ENCODE results near the gene PLK2. TPM values are rescaled to one million over a fixed set of nuclear protein-coding genes. Genes with fewer than 3 reads are reported as not detected.

PLK2 gene
- total RNA-seq = 4.6 and 8.2 TPM in 2 replicates

DNA sequence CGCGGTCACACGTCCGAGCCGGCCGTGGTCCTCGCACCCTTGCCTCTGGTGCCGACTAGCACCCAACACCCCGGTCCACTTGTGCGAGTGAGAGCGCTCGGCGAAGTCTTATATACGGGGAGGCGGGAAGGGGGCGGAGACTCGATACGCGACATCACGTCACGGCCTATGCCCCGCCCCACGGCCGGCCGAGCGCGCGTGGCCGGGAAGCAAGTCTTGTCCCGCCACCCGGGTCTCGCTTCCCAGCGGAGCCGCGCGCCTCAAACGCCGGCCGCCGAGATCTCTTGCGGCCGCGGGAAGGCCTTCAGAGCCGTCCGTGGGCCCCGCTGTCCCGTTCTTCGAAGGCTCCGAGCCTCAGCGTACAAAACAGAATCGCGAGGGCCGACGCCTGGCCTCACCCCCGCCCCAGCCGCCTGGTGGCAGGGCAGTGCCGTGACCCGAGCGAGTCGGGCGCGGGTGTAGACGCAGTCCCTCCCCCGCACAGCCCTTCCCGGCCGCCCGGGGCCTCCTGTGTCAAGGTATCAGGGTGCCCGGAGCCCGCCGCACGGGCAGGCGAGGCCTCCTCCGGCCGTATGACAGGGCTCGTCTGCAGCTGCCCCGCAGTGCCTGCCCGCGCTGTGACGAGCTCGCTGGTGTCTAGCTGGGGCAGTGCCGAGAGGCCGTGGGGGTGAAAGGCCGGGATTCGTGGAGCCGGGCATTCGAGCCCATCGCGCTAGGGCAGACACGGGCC, at the start of gene PLK2:
PLK2 (minus strand) TSS at position 85 of the 730 bp plus-strand sequence. CDS start 127 bp downstream, outside the sequence.
- intact Hi-C loops (cut with micrococcal nuclease) = loop anchor here (1.0 to 5.0 kb wide), 11 partner anchors 148 to 1559 kb away; partner anchors contain the start of genes MIER3 and SETD9

DNA sequence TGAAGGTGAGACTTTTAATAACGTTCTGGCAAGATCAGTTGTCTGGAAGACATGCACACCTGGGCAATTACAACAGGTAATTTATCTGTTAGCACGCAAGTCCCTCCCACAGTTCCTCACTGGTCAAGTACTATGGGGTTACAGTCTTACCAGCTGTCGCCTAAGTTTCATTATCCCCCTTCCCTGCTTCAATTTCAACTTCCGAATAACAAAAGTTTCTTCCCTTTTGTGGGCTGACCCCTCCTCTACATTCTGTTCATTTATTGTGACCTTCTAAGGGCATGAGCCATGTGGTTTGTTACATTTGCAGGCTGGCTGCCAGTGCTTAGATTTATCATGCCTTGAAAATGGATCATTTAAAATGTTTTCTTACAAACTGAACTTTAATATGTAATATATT, 47.8 kb upstream of the PLK2 start:
- intact Hi-C loops (cut with micrococcal nuclease) = no loop called here

DNA sequence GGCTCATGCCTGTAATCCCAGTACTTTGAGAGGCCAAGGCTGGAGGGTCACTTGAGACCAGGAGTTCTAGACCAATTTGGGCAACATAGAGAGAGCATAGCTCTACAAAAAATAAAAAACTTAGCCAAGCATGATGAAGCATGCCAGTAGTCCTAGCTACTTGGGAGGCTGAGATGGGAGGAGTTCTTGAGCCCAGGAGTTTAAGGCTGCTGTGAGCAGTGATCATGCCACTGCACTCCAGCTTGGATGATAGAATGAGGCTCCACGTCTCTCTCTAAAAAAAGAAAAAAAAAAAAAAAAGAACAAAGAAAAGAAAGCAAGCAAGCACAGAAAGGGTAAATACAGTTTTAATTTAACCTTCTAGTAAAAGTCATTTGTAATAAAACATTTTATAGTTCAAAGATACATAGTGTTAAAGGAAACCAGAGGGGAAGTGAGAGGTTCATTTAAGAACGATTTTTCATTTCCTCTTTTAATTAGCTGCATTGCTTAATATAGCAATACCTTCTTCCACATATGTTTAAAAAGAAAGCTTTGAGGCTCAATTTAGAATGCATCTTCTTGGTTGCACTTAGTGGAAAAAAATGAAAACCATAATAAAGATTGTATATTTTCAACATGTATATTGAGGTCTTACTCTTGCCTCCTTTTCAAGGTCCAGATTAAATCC, 46.2 kb upstream of the PLK2 start:
- intact Hi-C loops (cut with micrococcal nuclease) = no loop called here

DNA sequence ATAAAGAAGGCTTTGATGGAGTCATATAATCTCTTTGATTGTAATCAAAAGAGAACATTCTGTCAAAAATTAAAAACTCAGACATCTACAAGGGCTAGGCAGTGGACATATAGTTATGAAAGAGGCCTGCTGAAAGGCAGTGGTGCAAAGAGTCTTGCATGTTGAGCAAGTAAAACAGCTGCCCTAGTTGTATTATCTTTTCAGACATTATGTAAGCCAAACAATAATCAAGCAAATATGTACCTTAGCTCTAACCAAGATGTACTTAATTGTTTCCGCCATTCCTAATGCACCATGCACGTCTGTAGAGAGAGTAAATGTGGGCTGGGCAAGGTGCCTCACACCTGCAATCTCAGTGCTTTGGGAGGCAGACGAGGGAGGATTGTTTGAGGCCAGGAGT, 45.6 kb upstream of the PLK2 start:
- intact Hi-C loops (cut with micrococcal nuclease) = no loop called here

DNA sequence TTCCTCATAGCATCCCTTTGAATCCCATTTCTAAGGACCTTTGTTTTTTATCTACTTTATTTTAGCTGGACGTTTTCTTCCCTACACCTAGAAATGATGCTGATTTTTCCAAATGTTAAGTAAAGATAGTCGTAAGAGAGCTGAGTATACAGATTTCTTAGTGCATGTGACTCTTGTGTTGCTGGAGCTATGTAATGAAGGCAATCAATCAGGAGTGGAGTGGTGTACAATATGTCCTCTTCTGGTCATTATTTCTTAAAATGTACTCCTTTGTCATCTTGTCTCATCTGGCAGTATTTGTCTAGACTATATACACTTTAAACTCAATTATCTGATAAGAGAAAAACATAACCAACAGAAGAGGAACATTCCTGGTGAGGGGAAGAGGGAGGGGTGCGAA, 44.9 kb upstream of the PLK2 start:
- intact Hi-C loops (cut with micrococcal nuclease) = loop anchor here (5.0 kb wide), 2 partner anchors 87 to 348 kb away; no protein-coding TSS in a partner anchor

DNA sequence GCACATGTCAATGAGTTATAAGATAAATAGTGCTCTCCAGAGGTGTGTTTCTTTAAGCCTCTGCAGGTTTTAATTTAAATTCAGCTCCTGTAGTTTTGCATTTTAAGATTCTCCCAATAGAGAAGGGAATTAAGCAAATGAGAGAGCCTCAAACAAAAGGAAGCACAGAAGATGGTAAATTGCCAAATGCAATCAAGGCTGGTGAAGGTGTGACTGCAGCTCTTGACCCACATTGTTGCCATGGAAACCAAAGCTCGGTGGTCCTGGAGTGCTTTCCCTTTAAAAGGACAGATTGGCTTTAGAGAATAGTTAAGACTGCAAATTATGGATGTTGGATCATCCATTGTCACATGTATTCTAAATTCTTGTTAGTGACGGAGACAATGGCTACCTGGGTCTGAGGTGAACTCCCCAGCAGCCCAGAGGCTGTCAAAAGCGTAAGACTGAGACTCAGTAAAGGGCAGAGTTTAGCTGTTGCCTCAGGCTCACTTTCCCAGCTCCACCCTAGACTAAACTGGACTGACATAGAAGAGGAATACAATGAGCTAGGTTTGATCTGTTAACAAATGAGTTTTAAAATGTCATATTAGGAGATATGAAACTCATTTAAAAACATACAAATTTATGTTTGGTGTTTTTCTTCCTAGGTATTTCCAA, 43.6 kb upstream of the PLK2 start:
- intact Hi-C loops (cut with micrococcal nuclease) = loop anchor here (5.0 kb wide), 2 partner anchors 86 to 349 kb away; no protein-coding TSS in a partner anchor

DNA sequence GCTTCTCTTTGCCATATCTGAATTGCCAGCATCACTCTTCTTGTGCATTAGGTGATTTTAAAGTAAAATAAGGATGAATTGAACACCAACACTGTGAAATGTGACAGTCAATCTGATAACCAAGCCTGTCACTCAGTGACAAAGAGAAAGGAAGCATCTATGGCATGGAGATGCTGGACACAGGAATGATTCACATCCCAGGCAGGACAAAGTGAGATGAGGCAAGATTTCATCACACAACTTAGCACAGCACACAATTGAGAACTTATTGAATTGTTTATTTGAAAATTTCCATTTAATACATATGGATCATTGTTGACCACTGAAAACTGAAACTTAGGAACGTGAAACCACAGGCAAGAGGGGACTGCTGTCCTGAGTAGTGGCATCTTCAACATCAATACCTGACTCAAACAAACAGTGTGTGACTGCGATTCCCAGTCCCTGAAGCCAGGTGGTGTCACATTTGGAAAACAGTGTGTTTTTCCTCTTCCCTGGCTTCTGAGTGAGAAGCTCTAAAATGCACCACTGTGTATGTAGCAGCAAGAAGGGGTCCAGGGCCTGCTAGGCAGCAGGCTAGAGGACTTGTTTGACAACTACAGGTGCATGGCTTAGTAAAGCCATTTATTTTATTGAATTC, 42.0 kb upstream of the PLK2 start:
- intact Hi-C loops (cut with micrococcal nuclease) = loop anchor here (5.0 kb wide), 2 partner anchors 85 to 350 kb away; no protein-coding TSS in a partner anchor

DNA sequence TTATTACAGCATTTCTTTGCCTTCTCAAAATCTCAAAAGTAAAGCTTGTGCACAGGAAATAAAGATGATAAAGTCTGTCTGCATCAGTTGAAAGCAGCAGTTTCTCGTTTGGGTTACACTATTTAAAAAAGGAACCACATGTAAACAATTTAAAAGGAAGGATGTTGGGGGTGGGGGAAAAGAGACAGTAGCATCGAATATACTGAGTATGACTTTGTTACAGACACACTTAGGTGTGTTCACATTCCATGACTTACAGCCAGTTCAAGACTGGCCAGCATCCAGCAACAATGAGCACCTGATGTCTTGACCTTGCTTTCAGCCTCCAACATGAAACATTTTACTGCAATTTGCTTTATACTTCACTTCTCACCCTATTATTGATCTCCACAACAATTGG, 40.1 kb upstream of the PLK2 start:
- intact Hi-C loops (cut with micrococcal nuclease) = loop anchor here (5.0 kb wide), 2 partner anchors 83 to 352 kb away; no protein-coding TSS in a partner anchor

DNA sequence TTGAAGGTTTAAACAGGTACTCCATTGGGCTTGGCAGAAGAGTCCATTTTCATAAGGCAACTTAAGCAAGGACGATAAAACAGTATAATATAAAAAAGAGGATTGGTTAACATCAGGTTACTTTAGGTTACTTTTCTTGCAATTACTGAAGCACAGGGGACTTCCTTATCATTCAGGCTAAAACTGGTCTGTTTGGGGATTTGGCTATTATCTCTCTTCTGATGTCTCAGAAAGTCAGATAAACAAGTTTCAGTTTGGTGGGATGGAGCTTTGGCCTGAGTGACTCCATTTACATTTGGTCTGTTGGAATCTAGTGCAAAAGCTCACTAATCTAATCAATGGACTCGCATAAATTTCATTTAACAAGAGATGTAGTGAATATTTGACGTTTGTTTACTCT, 39.3 kb upstream of the PLK2 start:
- intact Hi-C loops (cut with micrococcal nuclease) = no loop called here

DNA sequence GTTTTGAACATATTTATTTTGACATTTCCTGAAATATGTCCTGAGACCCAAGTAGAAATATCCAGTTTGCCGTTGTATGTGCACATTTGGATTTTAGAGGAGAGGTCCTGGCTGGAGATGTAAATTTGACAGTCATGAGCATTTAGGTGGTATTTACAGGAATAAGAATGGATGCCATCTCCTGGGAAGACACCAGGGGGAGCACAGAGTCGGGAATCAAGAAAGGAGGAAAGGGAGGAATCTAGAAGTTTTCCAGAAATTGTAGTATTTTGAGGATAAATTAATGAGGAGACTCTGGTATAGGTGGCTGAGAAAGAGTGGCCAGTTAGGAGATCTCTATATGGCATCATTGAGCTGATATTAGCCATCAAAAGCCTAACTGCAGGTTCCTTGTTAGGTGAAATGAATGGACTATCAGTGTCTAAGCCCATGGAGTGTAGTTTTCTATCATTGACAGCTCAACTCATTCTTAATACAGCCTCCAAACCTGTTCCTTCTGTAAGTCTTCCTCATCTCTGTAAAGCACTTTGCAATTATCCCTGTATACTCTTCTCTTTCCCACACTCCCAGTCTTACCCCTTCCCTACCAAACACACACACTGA, 38.6 kb upstream of the PLK2 start:
- intact Hi-C loops (cut with micrococcal nuclease) = no loop called here

DNA sequence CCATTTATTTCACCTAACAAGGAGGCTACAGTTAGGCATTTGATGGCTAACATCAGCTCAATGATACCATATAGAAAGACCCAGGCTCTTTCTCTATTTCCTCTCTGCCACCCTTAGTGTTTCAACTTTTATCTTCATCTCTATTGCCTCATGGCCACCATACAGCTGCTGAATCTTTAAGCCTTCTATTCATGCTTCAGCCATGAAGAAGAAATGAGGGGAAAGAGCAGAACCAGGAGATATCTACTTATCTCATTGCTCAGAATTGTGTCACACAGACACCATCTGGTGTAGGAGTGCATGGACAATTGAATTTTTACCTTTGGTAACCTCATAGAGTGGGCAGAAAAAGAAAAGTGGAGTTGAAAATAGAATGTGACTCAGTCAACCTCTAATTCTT, 38.0 kb upstream of the PLK2 start:
- intact Hi-C loops (cut with micrococcal nuclease) = no loop called here

DNA sequence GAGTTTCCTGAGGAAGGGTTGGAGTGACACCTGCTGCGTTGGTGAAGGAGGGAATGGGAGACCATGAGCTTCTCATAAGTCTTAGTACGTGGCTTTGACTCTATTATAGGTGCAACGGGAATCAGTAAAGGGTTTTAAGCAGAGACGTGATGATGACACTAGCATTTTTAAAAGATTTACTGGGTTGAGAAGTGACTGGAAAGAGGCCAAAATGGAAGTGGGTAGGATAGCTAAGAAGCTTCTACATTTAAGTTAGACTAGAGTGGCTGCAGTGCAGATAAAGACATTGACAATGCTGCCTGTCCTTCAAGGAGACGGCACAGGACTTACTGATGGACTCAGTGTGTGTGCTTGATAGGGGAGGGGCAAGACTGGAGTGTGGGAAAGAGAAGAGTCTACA, 37.5 kb upstream of the PLK2 start:
- intact Hi-C loops (cut with micrococcal nuclease) = no loop called here

DNA sequence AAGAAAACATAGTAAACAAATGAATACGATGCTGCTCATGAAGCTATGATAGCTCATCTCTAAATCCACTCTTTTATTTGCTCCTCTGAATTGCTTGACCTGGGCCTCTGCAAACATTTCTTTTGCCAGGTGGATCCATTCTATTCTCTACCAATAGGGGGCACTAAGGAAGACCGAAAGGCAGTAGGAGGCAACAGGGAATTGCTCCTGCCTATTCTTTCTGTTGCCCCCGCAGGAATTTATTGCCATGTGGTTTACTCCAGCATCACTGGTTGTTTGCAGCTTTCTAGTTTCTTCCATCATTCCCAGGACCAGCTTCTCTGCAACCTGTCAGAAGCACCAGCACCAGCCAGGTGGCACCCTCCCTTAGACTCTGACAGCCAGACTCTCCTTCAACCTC, 36.6 kb upstream of the PLK2 start:
- intact Hi-C loops (cut with micrococcal nuclease) = no loop called here

DNA sequence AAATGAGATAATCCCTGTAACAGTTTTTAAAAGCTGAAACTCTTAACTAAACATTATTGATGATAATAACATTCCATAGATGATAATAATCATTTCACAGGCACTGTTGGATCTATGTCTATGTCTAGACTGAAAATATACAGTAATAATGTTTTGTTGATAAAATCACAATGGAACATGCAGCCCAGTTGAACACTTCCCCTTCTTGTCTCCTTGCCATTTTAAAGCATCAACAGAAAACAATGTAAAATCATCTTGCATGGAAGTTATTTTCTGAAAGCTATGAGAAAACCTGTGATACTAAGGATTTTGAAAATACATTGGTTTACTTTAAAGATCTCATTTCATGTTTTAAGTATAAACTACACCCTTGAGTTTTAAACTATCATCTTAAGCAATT, 33.3 kb upstream of the PLK2 start:
- intact Hi-C loops (cut with micrococcal nuclease) = no loop called here

DNA sequence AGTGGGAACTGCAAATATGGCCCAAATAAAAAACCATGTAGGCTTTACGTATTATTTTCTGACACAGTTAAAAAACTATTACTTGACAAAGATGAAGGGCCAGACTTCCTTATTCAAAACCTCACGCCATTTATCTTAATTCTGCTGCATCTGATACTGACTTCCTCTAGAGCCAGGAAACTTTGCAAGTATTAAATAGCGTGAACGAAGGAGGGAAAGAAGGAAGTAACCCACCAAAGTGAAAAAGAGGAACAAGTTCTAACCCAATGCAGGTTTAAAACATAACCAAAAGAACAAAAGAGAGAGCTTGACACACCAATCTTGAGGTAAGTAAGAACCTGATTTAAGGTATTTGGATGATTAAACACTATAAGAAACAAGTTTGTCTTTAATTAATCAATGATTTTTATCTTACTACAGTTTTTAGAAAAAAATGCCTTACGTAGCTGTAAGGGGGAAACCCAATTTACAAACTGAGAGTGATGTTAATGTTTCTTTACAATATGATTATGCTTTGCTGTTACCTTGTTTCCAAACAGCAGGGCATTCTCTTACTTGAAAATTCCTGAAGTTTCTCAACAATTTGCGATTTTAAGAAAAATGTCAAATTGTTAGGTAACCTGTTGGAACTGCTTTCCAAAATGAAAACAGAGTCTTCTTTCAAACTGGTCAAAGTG, 31.5 kb upstream of the PLK2 start, which contains the start of gene GAPT:
GAPT (plus strand) TSS at position 220 of the 677 bp plus-strand sequence. CDS start 3,102 bp downstream, outside the sequence.
- intact Hi-C loops (cut with micrococcal nuclease) = no loop called here

DNA sequence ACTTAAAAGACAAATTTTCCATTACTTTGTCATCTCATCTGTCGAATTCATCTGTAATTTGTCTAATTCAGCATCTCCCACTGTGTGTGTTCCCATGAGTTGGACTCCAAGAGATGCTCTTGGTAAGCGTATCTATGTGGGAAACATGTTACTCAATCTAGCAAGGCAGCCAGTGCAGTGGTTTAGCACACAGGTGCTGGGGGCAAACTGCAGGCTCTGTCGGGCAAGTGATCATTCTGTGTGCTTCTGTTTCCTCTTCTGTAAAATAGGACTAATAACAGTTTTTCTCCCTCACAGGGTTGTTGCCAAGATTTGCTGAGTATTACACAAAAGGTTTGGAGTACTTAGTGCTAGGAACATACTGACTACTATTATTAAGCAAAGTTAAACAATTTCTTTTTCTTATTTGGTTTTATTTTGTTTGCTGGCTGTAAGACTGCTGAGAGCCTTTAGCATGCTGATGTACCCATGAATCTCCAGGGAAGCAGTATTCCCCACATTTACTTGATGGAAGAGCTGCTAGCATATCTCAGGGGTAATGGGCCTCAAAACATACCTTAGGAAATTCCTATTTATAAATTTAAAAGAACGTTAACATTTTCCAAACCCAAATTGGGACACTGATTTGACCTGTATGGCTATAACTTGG, 30.6 kb upstream of the PLK2 start:
- intact Hi-C loops (cut with micrococcal nuclease) = no loop called here

DNA sequence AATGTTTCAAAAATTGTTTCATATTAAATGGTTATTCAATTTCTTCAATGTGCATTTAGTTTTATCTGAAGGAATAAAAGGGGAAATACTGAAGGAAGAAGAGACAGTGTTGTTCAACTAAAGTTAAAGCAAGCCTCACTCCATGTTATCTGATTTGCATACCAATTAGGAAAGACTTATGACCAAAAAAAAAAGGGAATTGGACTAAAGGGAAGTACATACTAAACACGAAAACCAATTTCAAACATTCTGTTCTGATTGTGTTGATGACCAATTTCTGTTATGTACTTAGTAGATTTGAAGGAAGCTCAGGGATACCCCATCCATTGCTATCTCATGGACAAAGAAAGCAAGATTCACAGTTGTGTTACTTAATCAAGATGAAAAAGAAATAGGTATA, 26.4 kb upstream of the PLK2 start:
- intact Hi-C loops (cut with micrococcal nuclease) = no loop called here

DNA sequence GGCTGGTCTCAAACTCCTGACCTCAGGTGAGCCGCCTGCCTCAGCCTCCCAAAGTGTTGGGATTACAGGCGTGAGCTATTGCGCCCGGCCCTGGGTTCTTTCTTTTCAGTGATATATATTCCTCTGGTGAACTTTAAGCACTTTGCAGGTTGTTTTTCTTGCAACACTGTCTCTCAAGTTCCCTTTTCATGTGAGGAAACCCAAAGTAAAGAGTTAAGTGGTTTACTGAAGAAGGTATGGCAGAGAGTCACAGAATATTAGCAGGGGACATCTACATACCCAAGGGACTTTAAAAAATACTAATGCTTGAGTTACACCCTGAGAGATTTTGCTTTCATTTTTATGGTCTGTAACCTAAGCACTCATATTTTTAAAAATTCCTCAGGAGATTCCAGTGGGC, 24.6 kb upstream of the PLK2 start:
- intact Hi-C loops (cut with micrococcal nuclease) = no loop called here

DNA sequence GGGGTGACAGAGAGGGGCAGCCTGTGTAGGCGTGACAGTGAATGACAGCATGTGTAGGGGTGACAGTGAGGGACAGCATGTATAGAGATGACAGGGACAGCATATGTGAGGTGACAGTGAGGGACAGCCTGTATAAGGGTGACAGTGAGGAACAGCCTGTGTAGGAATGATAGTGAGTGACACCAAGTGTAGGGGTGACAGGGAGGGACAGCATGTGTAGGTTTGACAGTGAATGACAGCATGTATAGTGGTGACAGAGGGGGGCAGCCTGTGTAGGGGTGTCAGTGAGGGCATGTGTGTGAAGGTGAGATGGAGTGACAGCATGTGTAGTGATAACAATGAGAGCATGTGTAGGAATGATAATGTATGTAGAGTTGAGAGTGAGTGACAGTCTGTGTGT, 22.6 kb upstream of the PLK2 start:
- intact Hi-C loops (cut with micrococcal nuclease) = no loop called here

DNA sequence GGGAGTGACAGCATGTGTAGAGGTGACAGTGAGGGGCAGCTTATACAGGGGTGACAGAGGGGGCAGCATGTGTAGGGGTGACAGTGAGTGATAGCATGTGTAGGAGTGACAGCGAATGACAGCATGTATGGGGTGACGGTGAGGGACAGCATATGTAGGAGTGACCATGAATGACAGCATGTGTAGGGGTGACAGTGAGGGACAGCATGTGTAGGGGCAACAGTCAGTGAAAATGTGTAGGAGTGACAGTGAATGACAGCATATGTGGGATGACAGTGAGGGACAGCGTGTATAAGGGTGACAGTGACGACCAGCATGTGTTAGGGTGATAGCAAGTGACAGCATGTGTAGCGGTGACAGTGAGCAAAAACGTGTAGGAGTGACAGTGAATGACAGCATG, 21.9 kb upstream of the PLK2 start:
- intact Hi-C loops (cut with micrococcal nuclease) = no loop called here
